HG03469 (cell line): Measurements from ENCODE around the gene SP6.

ENCODE experiments used
- ATAC-seq: cut with Tn5 transposase; IDR thresholded peaks from one replicate; pipeline ENCODE4 v1.9.1; 2021; ENCODE audit warnings: mild to moderate bottlenecking, moderate library complexity, moderate number of reproducible peaks; ENCODE audit not compliant: unreplicated experiment

SP6 gene

DNA sequence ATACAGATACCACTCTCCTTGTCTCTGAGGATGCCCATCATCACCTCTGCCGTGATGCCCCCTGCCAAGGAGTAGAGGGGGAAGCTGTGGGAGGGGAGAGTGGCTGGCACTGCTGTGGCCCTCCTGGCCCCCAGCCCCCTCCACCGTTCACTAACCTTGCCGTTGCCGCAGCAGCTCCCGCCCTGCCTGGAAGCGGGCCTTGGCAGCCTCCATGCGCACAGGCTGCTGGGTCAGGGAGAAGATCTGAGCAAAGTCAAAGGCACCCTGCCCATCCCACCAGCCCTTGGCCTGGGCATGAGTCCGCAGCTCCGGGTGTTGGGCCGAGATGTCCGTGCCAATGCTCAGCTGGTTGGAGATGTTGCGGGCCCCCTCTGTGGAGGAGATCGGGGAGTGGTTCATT lies 12.3 kb downstream of the SP6 start:
- no peak for ATAC-seq

DNA sequence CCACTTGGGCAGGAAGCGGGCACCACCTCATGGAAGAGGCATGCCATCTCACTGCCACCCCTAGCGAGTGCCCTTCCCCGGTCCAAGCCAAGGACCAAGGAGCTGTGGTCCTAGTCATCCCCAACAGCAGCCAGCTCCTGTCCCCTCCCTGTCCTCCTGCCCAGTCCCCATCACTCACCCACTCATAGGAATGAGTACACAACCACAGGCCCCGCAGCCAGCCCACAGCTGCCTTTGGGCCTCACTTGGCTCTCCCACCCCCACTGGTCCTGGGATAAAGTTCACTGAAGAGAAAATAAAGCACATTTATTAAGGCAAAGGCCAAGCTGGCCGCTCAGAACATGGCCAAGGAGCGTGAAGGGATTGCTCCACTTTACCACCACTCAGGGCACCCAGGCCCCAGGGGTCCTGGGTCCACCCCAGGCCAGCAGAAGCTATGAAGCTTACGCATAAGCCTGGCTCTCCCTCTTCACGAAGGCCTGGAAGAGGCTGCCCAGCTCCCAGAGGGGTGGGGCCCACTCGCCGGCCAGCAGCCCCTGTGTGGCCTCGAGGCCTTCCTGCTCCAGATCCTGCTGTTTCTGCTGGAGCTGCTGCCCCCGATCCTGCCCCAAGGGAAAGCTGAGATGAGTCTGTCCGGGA lies 13.4 kb downstream of the SP6 start:
- ATAC-seq: no peak

DNA sequence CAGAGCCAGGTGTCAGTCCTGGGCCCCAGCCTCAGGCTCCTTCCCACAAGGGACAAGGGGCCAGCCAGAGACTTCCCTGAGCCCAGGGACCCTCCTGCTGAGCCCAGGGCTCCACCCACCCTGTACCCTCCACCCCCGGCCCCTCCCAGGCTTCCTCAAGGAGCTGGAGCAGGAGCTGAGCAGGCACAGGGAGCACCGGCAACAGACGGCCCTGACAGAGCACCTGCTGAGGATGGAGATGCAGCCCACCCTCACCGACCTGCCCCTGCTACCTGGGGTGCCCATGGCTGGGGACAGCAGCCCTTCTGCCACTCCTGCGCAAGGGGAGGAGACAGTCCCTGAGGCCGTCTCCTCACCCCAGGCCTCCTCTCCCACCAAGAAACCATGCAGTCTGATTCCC lies 14.4 kb downstream of the SP6 start:
- ATAC-seq: no peak

DNA sequence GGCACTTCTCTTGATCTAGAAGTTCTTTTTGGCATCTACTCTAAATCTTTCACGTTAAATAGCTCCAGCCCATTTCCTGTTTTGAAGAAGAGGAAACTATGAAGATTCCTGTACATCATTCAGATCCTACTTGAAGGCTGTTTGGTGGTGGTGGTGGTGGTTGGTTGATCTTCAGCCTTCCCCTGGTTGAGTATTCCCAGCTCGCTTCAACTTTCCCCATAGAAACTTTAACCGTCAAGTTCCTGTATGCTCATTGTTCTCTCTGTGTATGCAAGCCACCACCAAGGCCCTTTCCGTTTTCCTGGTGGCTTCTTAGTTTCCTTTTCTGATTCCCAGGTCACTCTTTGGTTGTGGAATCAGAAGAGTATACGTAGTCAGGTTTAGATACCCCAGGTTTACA lies 16.2 kb downstream of the SP6 start:
- no peak for ATAC-seq

DNA sequence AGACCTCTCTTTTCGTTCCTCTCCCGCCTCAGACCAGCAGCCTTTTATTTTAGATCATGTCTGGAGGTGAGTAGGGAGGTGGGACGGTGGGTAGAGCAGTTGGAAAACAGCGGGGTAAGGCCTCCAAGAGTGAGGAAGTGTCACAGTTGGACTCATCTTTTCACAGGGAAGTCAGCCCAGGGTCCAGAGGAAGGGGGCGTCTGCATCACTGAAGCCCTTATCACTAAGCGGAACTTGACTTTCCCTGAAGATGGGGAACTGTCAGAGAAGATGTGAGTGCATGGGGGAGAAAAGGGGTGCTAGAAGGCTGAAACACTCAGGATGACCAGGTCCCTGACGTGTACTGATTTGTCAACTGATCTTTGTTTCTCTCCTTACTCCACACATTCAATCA lies 19.0 kb downstream of the SP6 start:
- no peak for ATAC-seq

DNA sequence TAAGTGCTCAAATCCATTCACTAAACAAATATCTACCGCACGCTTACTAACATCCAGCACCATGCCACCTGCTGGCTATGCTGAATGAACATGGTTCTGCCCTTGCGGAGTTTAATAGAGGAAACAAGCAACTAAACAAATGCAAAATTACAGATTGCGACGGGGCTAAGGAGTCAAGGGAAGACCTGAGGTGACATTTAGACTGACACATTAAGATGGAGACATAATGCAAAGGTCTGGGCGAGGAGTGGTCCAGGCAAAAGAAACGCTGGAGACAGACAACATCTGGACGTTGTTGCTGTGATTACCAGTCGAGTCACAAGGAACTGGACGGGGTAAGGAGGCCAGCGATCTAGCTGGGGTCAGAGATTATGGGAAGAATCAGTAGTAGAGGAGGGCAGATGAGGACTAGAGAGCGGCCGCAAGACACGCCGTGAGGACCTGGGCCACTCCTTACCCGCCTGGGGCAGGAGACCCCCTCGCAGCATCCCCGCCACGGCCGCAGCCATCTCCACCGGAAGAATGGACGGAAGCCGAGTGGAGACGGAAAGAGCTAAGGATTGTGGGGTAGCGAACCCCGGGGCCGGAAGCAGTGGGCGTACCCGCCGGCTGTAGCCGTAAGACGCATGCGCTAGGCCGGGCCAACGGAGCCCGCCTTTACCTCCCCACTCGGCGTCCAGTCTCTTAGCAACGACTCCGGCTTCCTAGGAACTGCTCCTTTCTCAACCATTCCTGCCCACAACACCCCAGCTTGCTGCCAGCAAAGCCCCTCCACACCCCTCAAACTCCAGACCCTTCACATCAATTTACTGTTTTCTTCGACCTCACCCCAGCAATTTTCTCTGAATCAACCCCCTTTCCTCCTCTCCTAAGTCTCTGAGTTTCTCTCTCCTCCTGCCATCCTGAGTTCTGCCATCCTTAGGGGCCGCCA lies 19.7 kb downstream of the SP6 start, which contains the start of the genes LRRC46 and MRPL10:
TSS of gene LRRC46 (plus strand) at position 668 of the 931 bp plus-strand sequence. CDS start 320 bp downstream, outside the sequence.
TSS of gene MRPL10 (minus strand) at position 539 of the 931 bp plus-strand sequence. CDS start at position 509, 30 bp downstream.
- peak; percentile 51 for ATAC-seq

DNA sequence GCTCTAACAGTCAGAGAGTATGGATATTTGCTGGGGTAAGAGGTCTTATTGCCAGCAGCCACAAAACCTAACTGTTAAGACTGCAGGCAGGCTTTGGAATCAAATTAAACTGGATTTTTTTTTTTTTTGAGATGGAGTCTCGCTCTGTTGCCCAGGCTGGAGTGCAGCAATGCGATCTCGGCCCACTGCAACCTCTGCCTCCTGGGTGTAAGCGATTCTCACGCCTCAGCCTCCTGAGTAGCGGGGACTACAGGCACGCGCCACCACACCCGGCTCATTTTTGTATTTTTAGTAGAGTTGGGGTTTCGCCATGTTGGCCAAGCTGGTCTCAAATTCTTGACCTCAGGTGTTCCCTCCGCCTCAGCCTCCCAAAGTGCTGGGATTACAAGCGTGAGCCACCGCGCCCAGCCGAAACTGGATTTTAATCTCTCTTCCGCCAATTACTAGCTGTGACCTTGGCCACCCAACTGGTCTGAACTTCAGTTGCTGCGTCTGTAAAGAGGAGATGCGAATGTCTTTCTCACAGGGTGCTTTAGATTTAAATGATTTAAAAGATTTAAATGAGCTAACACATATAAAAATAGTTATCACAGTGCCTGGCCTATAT lies 20.5 kb downstream of the SP6 start:
- no peak for ATAC-seq

DNA sequence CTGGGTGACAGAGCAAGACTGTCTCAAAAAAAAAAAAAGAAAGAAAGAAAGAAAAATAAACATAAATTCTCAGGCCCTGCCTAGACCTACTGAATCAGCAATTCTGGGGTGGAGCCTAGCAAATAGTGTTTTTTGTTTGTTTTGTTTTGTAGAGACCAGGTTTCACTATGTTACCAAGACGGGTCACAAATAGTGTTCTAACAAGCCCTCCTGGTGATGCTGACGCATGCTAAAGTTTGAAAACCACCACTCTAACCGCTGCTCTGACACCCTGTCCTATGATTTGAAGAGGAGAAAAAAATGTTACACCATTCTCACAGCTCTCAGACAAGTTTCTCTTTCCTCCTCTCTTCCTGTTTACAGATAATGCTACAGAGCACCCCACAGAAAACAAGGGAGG lies 21.1 kb downstream of the SP6 start:
- ATAC-seq: no peak

DNA sequence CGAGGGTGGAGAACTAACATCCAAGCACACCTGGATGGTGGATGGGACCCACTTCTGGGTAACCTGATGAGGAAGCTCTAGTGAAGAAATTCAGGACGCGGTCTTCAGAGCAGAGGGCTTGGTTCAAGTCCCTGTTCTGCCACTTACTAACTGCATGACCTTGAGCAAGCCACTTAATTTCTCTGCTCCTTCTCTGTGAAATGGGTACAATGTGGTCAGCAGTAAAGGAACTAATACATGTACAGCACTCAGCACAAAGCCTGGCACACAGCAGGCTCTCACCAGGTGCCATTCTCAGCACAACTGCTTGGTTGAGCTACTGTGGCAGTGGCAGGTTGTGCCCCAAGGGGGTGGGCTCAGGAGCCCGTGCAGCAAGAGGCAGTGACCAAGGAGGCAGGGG lies 27.4 kb downstream of the SP6 start:
- ATAC-seq: no peak

DNA sequence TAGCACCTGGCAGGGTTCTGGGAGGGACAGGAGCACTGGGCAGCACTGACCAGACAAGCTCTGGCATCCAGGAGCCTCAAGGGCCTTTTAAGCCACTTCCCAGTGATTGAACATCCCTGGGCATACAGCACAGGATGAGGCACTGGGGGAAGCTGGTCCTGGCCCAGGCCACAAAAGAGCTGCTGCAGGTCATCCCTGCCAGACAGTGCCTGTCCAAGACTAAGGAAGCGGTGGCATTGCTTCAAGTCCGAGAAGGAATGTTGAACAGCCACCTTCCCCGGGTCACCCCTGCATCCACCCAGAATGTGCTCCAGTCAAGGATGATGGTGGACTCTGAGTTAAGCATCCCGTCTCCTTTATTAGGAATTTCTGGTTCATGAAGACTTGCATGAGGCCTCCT lies 28.2 kb downstream of the SP6 start:
- no peak for ATAC-seq

DNA sequence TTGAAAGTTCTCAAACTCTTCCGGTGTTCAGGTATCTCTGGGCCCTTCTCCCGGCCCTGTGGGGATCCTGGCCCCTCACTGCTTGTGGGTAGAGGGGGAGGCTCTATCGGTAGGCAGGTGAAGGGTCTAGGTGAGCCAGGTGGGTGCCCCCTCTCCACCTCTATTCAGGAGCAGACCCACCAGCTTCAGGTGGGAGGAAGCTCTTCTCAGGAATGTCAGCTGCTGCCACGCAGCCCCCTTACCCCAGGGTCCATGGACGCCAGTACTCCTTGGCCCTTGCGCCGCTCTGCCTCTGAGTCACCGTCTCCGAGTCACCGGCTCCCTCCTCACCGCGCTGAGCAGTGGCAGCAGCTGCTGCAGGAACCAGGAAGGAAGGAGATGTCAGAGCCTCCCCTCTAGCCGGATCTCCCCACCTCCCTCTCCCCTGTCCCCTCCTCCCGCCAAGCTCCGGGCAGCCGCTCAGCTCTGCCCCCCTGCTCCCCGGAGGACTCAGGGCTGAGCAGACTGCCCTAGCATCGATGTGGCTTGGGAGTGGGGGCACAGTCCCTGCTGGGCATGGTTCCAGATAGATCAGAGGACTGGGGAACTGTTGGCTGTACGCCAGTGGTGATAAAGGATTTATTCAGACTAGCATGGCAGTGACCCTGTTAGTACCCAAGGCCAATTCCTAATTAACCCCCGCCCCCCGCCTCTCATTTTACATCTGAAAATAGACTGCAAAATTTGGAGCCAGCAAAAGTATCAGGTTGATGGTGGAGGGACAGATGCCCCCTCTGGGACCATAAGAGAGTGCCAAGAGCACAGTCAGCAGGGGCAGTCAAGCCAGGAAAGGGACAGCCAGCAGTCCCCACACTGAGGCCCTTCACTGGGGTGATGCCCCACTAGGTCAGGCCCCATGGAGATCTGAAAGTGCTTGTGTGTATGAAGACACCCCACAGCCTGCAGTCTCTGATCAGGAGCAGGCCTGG lies 29.3 kb downstream of the SP6 start, which contains the start of gene OSBPL7:
TSS of gene OSBPL7 (minus strand) at position 371 of the 968 bp plus-strand sequence. CDS start 1,516 bp downstream, outside the sequence.
- ATAC-seq: no peak

DNA sequence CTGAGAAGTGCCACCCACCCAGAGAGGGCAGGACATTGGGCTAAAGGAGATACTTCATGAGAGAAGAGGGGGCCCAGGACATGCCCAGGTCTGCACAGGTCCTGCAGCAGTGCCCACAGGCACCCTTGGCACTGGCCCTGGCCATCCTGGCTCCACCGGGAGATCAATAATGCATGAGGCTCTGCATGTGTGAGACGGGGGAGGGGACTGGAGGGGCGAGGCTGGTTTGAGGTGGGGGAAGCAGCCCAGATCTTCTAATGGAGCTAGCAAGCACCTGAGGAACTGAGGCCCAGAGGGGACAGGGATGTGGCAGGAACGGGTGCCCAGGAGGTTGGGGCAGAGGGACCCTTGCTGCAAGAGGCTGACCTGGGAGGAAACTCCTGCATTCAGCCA lies 29.9 kb downstream of the SP6 start:
- ATAC-seq: no peak

DNA sequence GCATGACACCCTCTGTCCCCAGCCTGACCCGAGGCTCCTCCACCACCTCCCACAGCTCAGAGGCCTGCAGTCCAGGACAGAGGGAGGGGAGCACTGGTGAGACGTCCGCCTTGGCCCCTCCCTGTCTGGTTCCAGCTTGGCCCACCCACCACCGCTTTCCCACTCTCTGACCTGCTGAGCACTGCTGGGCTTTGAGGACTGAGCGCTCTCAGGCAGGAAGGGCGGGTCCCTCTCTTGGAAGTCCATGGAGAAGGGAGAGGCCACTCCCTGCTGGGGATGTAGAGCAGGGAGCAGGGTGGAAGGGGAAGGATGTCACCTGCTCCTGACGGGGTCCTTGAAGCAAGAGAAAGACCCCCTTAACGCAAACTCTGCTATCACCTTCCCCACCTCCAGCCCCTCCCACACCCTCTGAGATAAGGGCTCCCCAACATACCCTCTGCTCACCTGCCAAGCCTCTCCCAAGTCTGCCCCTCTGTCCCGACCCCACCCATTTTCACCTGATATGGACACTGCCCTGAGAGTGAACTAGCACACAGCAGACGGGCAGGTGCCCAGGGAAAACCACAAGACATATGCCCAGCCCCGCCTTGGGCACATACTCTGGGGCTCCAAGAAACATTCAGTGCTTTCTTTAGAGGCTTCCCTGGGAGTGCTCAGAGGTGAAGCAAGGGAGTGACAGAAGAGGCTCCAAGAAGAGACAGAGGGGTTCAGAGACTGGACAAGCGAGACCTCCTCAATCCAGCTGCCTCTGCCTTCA lies 30.8 kb downstream of the SP6 start:
- no peak for ATAC-seq

DNA sequence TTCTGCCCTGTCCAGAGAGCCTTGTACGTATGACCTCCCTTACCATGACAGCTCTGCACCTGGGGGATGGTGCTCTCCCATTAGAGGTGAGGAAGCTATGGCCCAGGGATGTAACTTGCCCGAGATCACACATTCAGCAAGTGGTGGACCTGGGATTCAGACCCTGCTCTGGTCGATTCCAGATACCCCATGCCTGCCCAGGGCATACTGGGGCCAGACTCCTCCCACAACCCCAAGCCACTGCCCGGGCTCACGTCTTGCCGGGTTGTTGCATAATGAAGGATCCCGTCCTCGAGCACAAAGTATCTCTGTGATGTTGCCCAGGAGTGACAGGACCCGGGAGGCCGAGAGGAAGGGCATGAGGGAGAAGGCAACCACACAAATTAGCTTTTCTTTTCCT lies 31.5 kb downstream of the SP6 start:
- no peak for ATAC-seq

DNA sequence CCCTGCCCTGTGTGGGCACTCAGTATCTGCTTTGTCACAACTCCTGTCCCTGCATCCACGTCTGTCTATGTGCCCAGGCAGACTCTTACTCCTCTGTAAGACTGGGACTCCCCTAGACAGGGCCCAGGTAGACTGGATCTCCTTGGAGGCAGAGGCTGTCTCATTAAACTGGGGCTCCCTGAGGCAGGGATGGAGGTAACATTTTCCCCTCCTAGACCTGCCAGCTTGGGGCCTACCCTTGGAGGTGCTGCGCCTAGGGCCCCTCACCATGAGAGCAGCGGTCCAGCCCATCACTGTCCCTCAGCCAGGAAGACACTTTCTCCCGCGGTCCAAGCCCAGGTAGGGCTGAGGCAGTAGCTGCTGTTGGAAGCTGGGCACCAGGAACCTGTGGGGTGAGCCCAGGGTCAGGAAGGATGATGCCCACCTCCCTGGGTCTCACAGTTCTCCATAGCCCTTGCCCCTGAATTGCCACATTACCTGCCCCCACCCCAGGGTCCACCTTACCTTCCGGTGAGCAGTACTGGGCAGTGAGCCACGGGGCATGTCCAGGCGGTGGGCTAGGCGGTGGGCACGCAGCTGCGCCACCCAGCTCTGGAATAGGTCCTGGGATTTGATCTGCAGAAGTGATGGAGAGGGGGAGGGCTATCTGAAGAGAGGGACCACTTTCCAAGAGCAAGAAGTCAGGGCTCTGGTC lies 32.8 kb downstream of the SP6 start:
- ATAC-seq: no peak

DNA sequence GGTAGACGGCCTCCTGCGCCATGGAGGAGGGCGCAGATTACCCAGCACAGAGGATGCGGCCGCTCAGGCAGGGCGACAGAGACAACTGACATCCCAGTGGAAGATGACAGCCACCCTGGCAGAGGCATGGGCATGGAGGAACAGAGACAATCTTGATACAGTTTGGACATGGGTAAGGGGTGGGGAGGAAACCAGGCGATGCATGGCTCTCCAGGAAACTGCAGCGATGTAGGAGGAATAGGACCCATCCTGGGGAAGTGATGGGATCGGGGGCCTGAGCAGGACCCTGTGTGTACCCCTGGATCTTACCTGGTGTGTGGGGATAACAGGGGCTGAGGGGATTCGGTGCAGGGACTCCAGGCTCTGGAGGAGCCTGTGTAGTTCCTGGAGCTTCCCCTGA lies 34.0 kb downstream of the SP6 start:
- ATAC-seq: no peak

DNA sequence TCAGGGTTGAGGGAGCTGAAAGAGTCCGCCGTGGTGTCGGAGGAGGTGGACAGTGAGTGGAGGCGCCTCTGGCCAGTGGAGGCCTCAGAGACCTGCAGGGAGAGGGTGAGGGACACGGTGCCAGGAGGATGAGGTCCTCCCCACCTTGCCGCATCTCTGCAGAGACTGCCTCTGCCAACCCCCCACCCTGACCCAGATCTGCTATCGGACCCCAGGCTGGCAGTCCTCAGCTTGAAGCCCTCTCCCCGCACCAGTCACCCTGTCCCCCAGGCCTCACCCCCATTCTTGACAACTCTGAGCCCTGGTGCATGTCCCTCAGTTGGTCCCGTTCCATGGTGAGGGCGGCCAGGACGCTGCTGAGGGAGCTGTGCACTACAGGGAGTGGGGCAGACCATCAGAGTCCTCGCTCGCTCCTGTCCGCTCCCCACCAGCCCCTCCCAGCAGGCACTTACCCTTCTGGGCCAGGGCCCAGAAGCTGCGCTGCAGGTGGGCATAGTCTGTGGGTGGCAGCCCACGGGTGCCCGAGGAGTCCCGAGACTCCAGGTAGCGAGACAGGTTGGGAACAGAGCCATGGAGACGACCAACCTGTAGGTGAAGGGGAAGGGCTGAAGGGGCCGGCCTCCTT lies 34.7 kb downstream of the SP6 start:
- no peak for ATAC-seq

DNA sequence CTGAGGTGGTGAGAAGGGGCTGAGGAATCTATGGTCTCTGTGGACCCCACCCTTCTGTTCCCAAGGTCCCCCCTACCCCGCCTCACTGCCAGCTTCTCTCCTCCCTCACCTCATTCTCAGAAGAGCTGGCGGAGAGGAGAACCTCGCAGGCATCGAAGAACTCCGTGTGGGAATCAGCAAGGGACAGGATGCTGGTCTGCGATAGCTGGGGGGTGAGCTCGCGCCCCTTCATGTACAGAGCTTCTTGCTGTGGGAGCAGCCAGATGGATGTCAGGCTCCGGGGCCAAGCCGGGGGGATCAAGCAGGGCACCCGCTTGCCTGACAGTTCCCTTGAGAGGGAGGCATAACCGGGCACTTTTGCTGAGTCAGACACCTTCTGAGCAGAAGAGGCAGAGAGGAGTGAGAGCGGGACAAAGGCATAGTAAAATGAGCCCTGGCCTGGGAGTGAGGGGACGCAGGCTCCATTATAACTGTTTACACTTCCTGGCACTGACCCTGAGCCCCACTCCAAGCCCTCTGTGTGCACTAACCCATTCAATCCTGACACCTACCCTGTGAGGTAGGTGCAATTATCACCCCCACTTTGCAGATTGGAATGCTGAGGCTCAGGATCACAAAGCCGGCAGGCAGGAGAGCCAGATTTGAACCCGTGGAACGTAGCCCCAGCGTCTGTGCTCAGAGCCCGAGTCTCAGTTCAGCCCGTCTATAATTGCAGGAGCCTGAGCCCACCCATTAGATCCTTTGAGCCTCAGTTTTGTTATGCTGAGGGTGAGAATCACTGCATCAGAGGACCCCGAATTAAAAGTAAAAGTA lies 35.7 kb downstream of the SP6 start:
- ATAC-seq: no peak
